T-helper 9 cell (primary cell): Measurements from ENCODE around the gene INO80E.
A peak's percentile ranks its signal among the peaks of the same experiment; 100 is the strongest.
"Not testable (repeated sequence)": the region's sequence is repeated elsewhere in the genome, so short reads cannot be mapped to it uniquely, and the experiment has no call there.

Experiments used
- DNase-seq: peaks from one replicate; pipeline ENCODE4 v3.0.0-alpha.2; 2020
- total RNA-seq, 2 donors: gene quantifications; one replicate each; lab custom pipeline; 2026; lab: John Stamatoyannopoulos, UW

Gene INO80E
- total RNA-seq, result 73.4 to 90.3 reads per million in 2 donors

GRCh38 chr16:29995911-29996765 lies at the start of gene INO80E:
INO80E (plus strand) TSS chr16:29996241; CDS start chr16:29996311, 70 bp downstream.
- peak; percentile 99 for DNase-seq

DNA sequence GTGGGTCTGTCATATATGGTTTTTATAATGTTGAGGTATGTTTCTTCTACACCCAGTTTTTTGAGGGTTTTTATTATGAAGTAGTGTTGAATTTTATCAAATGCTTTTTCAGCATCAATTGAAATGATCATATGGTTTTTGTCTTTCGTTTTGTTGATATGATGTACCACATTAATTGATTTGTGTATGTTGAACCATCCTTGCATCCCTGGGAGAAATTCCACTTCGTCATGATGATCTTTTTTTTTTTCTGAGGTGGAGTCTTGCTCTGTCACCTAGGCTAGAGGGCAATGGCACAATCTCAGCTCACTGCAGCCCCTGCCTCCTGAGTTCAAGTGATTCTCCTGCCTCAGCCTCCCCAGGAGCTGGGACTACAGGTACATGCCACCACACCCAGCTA lies 48.1 kb upstream of the INO80E start:
- no peak for DNase-seq

GRCh38 chr16:29950806-29951461 lies 45.1 kb upstream of the INO80E start:
- DNase-seq, result no peak

DNA sequence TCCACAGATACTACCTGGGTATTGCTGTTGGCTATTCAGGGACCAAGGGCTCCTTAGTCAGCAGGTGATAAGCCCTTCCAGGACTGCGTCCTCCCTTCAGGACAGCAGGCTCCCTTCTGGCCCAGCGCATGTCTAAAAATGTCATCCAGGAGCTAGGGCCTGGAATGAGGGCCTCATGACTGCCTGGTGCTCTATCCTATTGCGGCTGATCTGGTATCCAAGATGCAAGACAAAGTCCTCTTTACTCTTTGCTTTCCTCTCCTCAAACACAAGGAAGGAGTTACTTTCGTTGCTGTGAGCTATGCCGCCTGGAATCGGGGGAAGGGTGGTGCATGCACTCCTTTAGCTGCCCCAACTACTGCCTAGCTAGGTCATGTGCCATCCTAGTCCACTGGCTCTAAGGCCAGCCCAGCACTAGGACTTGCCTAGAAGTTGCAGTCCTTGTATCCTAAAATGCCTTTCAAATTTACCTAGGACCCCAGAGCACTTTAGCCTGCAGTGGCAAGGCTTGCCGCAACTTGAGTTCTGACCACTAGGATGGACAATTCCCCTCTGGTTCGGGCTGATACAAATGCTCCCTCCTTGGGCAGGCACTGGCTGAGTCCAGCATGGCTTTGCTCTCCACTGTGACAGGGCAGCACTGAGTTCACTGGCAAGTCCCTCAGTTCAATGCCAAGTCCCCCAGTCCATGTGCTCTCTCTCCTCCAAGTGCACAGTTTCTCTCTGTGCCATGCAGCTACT lies 44.2 kb upstream of the INO80E start:
- no peak for DNase-seq

GRCh38 chr16:29958756-29959155 lies 37.3 kb upstream of the INO80E start:
- DNase-seq, result no peak

DNA sequence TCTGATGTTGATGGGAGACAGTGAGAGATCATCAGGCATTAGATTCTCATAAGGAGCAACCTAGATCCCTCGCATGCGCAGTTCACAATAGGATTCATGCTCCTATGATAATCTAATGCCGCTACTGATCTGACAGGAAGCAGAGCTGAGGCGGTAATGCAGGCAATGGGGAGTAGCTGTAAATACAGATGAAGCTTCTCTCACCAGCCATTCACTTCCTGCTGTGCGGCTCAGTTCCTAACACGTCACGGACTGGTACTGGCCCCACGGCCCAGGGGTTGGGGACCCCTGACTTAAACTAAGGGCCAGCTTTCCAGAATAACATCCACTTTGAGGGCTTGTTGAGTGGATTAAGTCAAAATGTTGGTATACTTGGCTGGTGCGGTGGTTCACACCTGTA lies 36.7 kb upstream of the INO80E start:
- DNase-seq, result no peak

DNA sequence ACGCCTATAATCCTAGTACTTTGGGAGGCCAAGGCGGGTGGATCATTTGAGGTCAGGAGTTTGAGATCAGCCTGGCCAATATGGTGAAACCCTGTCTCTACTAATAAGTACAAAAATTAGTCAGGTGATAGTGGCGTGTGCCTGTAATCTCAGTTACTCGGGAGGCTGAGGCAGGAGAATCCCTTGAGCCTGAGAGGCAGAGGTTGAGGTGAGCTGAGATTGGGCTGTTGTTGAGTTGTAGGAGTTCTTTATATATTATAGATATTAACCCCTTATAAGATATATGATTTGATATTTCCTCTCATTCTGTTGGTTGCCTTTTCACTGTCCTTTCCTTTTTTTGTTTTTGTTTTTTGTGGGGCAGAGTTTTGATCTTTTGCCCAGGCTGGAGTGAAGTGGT lies 36.2 kb upstream of the INO80E start:
- not testable (repeated sequence) for DNase-seq

- no peak for DNase-seq
These were observed 34.9 kb upstream of the INO80E start for GRCh38 chr16:29961127-29961478.

- DNase-seq, result peak; percentile 90
These were observed 34.3 kb upstream of the INO80E start, which contains the start of gene TMEM219 for GRCh38 chr16:29961479-29962343. TMEM219 (plus strand) TSS chr16:29962079; CDS start chr16:29963144, 1,065 bp downstream.

GRCh38 chr16:29962344-29962994 lies 33.6 kb upstream of the INO80E start:
- no peak for DNase-seq

DNA sequence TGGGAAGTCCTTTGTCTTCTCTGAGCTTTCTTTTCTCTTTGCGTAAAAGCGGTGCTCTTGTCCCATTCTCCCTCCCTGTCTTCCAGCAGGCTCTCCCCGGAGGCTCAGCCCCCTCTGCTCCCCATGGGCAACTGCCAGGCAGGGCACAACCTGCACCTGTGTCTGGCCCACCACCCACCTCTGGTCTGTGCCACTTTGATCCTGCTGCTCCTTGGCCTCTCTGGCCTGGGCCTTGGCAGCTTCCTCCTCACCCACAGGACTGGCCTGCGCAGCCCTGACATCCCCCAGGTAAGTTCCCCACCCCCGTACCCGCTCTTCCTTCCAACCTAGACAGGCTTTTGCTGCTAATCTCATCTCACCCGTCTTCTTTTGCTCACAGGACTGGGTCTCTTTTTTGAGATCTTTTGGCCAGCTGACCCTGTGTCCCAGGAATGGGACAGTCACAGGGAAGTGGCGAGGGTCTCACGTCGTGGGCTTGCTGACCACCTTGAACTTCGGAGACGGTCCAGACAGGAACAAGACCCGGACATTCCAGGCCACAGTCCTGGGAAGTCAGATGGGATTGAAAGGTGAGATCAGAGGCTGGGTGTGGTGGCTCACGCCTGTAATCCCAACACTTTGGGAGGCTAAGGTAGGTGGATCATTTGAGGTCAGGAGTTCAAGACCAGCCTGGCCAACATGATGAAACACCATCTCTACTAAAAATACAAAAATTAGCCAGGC lies 32.9 kb upstream of the INO80E start:
- no peak for DNase-seq

DNA sequence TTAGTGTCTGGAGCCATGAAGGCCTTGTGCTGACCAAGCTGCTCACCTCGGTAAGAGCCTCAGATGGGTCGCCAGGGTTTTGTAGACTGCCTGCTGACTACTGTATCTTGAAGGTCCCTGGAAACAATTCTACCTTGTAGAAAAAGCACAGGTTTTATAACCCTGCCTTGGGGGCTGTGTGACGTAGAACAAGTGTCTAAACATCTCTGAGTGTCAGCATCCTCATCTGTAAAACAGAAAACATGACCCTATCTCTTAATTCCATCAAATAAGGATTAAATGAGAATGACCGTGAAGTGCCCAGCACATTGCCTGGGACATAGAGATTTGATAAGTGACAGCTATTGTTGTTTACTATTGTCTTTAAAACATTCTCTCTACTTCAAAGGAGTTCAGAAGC lies 27.8 kb upstream of the INO80E start:
- no peak for DNase-seq

GRCh38 chr16:29971304-29971703 lies 24.7 kb upstream of the INO80E start:
- DNase-seq, result no peak

- DNase-seq, result no peak
These were observed 23.5 kb upstream of the INO80E start for GRCh38 chr16:29972500-29972899.

GRCh38 chr16:29972992-29973383 lies 23.1 kb upstream of the INO80E start:
- DNase-seq, result no peak

DNA sequence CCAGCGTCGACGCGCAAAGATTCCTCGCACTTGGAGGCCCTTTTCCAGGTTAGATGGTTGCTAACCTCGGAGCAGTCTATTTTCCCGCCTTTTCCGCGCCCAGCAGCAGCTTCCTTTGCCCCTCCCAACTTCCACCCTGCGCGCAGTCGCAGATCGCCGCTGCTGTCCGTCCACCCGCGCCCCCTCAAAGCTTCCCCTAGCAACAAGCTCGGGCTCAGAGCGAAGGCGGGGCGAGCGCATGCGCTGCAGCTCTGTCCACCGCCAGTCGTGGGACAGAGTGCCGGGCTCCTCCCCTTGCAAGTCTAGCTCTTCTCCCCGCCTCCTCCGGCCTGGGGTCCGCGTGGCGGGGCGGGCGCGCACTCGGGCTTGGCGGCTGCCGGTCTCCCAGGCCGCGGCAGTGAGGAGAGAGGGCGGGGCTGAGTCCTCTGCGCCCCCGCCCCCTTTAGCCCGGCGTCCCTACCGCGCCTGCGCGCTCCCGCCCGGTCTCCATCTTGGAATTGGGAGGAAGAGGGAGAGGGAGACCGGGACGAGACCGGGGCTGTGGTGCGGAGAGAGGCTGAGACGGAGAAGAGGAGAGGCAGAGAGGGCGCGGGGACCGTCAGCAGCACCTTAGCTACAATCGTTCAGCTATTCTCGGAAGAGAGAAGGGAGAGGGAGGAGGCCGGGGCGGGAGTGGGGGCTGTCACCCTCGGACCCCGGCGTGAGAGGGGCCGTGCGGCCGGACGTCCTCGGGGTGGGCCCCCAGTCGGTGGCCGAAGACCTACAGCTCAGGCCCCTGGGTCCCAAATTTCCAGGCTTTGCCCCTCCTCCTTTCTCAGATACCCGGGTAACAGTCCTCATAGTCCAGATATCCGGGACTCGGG lies 22.4 kb upstream of the INO80E start, which contains the start of gene TAOK2:
Gene TAOK2 (plus strand): TSS at position 485 of the 863 bp plus-strand sequence. CDS start 3,905 bp downstream, outside the sequence.
- DNase-seq, result peak; percentile 84

GRCh38 chr16:29974291-29975133 lies 21.5 kb upstream of the INO80E start:
- no peak for DNase-seq

- DNase-seq, result no peak
These were observed 20.9 kb upstream of the INO80E start for GRCh38 chr16:29975134-29975538.
